Left ventricle myocardium superior (tissue), 1 donor: Measurements from ENCODE around the gene JPH3. TPM values are rescaled to one million over a fixed set of nuclear protein-coding genes. Genes with fewer than 3 reads are reported as not detected.
A peak's percentile ranks its signal among the peaks of the same experiment; 100 is the strongest.

ENCODE experiments used
- ATAC-seq: fragments of 200-7000 bp; cut with Tn5 transposase; one replicate; pipeline ENCODE4 v1.9.1; 2020; ENCODE audit warnings: mild to moderate bottlenecking, moderate library complexity
- DNase-seq: peaks from one replicate; pipeline ENCODE4 v3.0.0-alpha.2; 2020
- intact Hi-C: fragments of 100-400 bp; cut with micrococcal nuclease; formaldehyde crosslinking; loops from one replicate; pipeline ENCODE4 v1.11.0; 2022
- total RNA-seq: library from RNA; stranded (reverse); fragmentation: NEBNext Ultra II Directional; extraction: Animal tissue kit (Norgen Biotek cat#: 25700); gene quantifications from one replicate; pipeline ENCODE4 v1.2.1, GENCODE V29; 2021
- donor health status: DM: no; HTN: yes; CAD: no; lungs with severe emphysema.

The JPH3 gene
- total RNA-seq, 1 donor from 2014 or later = 0.12 TPM

- no peak for DNase-seq
- no peak for ATAC-seq
- intact Hi-C loops = no loop called here
Observed at GRCh38 chr16:87686697-87687096, 84.4 kb downstream of the JPH3 start.

DNA sequence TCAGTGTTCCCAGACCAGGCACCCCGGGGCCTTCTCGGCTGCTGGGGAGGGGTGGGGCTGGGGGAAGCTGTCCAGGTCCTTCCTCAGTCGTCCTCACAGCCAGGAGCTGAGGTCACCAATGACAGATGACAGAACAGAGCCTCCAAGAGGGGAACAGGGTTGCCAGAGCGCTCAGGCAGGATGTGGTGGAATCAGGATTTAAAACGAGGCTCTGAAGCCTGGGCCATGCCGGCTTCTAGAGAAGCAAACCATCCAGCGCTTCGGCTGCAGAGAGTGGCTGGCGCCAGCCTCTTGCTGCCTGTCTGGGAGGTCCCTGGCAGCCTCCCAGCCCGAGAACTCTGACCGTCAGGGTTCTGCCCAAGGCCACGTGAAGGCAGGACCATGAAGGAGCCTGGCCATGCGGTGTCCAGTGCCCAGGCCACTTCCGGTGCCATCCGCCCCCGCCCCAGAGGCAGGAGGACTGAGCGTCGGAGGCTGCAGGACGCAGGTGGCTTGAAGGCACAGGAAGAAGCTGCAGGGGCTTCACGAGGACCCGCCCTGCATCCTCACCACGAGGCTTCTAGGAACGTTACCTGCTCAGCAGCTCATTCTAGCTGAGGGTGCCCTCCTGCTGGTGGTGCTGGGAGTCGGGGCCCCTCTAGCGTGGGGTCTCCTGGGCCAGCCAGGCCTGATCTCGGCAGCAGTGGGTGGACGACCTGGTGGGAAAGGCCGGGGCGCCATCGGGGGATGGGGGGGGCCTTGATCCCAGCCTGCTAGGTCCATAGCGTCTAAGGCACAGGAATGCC is 85.0 kb downstream of the JPH3 start:
- intact Hi-C loops = no loop called here
- no peak for DNase-seq
- no peak for ATAC-seq

- intact Hi-C loops = no loop called here
- ATAC-seq (no peak), DNase-seq (no peak)
Observed at GRCh38 chr16:87687998-87688529, 85.8 kb downstream of the JPH3 start.

- no peak for DNase-seq
- intact Hi-C loops = no loop called here
- no peak for ATAC-seq
Observed at GRCh38 chr16:87688876-87689815, 86.8 kb downstream of the JPH3 start.

- ATAC-seq (no peak), DNase-seq (no peak)
- intact Hi-C loops = no loop called here
Observed at GRCh38 chr16:87689956-87690465, 87.7 kb downstream of the JPH3 start.

- no peak for ATAC-seq
- intact Hi-C loops = no loop called here
Observed at GRCh38 chr16:87690911-87691685, 88.8 kb downstream of the JPH3 start.

DNA sequence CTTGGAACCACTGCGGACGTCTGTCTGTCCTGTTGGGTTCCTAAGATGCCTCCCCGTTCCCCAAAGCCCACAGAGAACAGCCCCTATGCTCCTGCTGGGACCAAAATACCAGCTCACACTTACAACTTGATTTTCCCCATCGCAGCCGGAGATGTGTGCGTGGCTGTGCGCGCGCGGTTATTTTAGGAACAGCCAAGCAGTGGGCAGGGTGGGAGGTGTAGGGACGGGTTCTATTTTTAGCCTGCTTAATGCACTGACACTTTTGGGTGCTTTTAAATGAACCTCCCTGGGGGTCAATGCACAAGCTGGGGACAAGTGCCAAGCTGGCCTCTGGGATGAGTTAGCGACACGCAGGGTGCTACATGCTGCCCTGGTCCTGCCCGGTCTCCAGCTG is 89.4 kb downstream of the JPH3 start:
- ATAC-seq (peak; percentile 9), DNase-seq (no peak)
- intact Hi-C loops = no loop called here

More at GRCh38 chr16:87690911-87691685, 88.8 kb downstream of the JPH3 start:
- no peak for DNase-seq

DNA sequence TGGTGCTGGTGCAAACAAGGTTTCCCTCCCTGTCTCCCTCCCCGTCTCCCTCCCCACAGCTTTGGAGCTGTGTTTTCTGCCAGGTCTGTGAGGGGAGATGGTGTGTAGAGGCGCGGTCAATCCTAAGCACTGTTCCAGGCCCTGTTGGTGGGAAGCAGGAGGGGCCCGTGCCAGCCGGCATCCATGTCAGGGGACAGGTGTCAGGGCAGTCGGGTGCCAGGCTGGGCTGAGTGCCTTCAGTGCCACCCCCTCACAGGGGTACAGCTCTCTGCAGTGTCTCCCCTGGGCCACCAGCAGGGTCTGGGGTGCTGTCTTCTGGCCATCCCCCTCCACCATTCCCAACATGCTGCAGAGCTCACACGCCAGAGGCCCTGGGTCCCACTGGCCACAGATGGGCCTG is 89.9 kb downstream of the JPH3 start:
- no peak for DNase-seq
- ATAC-seq = no peak
- intact Hi-C loops = no loop called here

DNA sequence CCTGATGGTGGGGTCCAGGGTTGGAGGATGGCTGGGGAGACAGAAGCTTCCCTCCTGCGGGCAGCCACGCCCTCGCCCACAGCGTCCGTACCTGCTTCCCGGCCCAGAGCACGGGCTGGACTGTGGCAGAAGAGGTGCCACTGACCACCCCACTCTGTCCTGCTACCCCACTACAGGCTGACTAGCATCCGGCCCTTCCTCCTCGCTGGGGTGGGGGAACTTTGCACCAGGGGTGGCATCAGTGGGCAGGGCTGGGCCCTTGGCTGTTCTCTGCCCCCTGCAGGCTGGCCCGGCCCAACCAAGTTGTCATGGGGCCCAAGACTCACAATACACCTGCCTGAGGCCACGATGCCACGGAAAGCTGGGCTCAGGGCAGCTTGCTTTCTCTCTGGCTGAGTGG is 90.4 kb downstream of the JPH3 start:
- no peak for ATAC-seq

DNA sequence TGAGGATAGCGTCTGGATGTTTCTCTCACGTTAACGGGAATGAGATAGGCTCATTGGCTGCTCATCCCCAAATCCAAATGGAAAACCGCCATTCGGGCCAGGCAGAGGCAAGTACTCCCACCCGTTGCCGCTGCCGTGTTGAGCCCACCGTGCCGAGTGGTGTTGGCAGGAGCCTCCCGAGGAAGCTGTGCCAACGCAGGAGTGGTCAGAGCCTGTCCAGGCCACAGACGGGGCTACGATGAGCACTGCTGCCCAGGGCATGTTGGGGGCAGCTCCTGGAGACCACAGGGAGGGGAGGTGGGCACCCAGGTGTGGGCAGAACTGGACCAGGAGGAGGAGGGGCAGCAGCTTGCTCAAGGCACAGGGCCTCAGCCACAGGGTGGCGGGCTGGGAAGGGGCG is 91.5 kb downstream of the JPH3 start:
- DNase-seq = no peak
- no peak for ATAC-seq
- intact Hi-C loops = no loop called here

More for the DNA sequence above, 90.4 kb downstream of the JPH3 start:
- no peak for DNase-seq
- intact Hi-C loops = no loop called here

DNA sequence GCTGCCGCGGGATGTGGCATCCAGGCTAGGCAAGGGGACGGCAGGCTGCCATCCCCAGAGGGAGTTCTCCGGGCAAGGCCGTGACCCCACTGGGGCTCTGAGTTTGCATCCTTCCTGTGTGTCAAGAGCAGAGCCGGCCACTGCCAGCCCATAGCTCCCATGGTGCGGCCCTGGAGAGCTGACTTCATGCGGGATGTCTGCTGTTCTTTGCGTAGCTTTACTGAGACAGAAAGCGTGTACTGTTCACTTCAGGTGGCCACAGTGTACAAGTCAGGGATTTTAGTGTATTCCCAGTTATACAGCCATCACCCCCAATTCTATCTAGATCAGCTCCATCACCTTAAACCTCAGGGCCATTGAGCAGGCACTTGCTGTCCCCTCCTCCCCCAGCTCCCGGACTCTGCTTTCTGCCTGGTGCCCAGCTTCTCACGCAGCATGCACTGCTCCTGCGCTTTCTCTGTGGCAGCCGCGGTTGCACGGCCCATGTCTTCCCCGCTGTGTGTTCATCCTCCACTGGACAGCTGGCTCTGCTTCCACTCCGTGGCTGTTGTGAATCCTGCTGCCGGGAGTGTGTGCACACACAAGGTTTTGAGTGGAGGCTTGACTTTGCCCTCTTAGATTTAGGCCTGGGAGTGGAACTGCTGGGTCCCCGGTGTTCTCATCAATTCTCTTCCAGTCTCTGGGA is 92.3 kb downstream of the JPH3 start:
- DNase-seq = no peak
- intact Hi-C loops = no loop called here
- no peak for ATAC-seq

DNA sequence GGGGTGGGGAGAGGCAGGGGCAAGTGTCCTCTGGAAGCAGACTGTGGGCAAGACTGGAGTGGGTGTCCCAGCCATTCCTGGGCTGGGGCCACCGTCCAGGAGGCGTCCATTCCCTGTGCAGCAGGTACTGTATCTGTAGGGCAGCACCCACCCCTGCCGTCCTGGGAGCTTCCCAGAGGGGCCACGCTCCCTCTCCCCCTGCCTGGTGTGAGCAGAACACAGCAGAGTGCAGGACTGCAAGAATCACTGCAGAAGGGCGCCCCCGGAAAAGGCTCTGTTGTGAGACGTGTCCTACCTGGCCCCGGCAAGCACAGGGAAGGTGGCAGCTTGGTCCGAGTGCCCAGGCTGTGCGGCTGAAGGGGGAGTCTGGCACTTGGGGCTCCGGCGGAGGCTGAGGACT is 93.2 kb downstream of the JPH3 start:
- ATAC-seq (no peak), DNase-seq (no peak)
- intact Hi-C loops = no loop called here

DNA sequence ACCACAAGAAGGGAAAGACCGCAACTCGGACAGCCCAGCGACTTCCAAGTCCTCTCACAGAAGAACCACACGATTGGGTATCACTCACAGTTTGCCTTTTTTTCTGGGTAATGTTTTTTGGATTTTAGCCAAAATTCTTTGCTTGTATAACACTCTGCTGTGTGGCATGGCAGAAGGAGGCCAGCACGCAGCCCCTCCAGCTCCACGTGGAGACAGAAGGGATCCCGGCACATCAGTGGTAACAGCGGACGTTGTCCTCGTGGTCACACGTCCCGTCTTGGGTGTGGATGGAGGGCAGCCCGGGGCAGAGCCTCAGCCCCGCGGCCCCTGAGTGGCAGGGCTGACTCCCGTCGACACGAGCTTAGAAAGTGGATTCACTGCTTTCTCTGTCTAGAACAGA is 94.4 kb downstream of the JPH3 start:
- intact Hi-C loops = no loop called here
- ATAC-seq (no peak), DNase-seq (no peak)

- no peak for DNase-seq
- ATAC-seq = no peak
- intact Hi-C loops = no loop called here
Observed at GRCh38 chr16:87697256-87697655, 94.9 kb downstream of the JPH3 start.

DNA sequence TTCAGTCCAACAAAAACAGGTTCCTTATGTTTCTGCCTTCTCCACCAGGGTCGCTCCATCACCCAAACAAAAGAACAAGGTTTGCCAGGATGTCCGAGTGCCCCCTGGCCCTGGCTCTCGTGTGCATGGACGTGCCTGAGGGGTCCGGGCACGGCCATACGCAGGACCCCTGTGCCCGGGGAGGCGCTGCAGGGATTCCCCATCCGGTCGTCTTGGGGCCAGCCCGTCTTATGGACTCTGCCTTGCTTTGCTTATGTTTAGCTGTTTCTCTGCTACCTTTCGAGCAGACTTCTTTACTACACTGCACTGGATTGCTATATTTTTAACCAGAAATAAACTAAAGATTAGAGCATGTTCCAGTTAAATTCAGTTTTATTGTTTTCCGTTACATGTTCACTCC is 95.5 kb downstream of the JPH3 start:
- no peak for DNase-seq
- ATAC-seq = no peak
- intact Hi-C loops = no loop called here

DNA sequence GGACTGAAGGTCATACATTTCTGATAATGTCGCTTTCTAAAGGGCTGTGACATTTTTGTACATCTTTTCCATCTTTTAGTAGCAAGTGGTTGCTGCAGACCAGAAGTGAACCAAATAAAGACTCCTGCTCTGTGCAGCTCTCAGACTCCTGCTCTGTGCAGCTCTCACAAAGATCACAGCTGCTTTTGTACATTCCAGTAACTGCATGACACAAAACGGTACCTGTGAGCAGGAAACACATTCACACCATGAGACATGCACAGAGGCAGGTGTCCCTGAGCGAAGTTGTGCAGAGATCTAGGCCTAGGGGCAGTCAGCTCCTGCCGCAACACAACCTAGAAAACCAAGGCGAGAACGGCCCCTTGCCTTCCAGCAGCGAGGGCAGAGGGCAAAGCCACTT is 95.9 kb downstream of the JPH3 start:
- intact Hi-C loops = no loop called here
- DNase-seq (no peak), ATAC-seq (no peak)

DNA sequence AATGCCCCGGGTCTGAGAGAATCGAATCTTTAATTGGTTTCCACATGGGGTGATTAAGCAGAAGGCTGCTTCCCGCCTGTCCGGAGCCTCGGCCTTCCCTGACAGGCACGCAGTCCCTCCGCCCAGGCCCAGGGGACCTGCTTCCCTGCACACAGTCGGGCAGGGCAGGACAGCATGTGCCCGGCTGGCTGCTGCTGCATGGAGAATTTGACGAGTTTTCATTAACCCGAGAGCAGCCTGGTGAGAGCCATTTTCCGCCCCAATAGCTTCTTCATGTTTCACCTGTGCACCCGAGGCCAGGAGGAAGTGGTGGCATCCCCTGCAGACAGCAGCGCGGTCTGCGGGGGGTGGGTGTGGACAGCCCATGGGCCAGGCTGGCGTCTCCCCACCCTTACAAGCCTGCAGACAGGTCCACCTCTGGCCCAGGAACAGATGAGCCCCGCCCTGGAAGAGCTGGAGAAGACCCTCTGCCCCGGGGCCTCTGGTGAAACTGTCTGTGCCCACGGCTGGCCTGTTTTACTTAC is 96.4 kb downstream of the JPH3 start:
- no peak for DNase-seq
- intact Hi-C loops = no loop called here
- no peak for ATAC-seq

DNA sequence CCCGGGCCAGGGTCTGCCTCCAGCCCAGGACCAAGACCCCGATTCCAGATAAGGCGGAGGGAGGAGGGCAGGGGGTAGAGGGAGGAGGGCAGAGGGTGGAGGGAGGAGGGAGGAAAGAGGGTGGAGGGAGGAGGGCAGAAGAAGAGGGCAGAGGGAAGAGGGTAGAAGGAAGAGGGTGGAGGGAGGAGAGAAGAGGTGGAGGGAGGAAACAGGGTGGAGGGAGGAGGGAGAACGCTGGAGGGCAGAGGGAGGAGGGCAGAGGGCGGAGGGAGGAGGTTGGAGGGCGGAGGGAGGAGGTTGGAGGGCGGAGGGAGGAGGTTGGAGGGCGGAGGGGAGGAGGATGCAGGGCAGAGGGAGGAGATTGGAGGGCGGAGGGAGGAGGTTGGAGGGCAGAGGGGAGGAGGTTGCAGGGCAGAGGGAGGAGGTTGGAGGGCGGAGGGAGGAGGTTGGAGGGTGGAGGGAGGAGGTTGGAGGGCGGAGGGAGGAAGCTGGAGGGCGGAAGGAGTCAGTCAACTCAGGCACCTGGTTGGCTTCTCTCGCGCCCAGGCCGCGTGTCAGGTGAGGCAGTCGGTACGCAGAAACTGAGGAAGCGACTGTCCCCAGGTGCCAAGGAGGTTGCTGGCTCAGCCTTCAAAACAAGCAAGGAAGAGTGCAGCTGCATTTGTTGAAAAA is 98.2 kb downstream of the JPH3 start:
- intact Hi-C loops = no loop called here
- ATAC-seq (no peak), DNase-seq (no peak)
